SU-DHL-6 (cell line): ENCODE measurements around the gene POLA1.

ENCODE experiments used
- EZH2phosphoT487 ChIP-seq: fragments of 200-600 bp; sonication (generic), shearing (Covaris generic); conservative IDR thresholded peaks from 2 replicates; pipeline ENCODE4 v1.6.1; 2018; ENCODE audit warnings: mild to moderate bottlenecking, antibody characterized with exemption, low read length, moderate library complexity, mixed read lengths
- TF ChIP-seq, protein P1 (sequence below): fragments of 200-600 bp; sonication (generic); IDR thresholded peaks from one replicate; pipeline ENCODE4 v1.5.1; 2017; ENCODE audit warnings: antibody characterized with exemption, mild to moderate bottlenecking, low read length, moderate library complexity; ENCODE audit not compliant: insufficient read depth, poor library complexity, severe bottlenecking

DNA sequence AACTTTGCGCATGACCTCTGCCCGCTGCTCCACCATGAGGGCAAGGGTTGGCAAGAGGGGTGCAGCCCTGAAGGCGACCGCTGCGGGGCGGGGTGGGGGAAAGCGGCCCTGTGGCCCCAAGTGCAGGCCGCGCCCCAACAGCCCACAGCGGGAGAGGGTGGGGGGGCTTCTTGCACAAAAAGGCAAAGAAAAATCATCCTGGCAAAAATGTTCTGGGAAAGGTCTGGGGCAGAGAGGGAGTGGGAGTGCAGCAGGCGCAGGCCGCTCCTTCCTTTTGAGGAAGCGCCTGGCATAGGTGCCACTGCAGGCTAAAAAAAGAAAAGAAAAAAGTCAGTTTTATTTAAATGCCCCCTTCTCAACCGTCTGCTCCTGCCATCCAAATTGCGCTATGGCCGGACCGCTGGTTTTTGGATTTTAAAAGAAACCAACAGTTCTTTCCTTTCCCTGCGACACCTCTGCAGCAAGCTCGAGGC is 320.7 kb downstream of the POLA1 start:
- TF ChIP-seq, protein P1, sequence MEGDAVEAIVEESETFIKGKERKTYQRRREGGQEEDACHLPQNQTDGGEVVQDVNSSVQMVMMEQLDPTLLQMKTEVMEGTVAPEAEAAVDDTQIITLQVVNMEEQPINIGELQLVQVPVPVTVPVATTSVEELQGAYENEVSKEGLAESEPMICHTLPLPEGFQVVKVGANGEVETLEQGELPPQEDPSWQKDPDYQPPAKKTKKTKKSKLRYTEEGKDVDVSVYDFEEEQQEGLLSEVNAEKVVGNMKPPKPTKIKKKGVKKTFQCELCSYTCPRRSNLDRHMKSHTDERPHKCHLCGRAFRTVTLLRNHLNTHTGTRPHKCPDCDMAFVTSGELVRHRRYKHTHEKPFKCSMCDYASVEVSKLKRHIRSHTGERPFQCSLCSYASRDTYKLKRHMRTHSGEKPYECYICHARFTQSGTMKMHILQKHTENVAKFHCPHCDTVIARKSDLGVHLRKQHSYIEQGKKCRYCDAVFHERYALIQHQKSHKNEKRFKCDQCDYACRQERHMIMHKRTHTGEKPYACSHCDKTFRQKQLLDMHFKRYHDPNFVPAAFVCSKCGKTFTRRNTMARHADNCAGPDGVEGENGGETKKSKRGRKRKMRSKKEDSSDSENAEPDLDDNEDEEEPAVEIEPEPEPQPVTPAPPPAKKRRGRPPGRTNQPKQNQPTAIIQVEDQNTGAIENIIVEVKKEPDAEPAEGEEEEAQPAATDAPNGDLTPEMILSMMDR = no peak
- TF ChIP-seq EZH2phosphoT487 = no peak
